ENCODE results near the gene KCTD2. TPM values are rescaled to one million over a fixed set of nuclear protein-coding genes. Genes with fewer than 3 reads are reported as not detected.

The KCTD2 gene
- 10 to 100 TPM; 29.4 to 51.1 (median 41.8) TPM for total RNA-seq

GRCh38 chr17:75046407-75047289 is at the start of gene KCTD2, which contains the start of gene ATP5PD:
KCTD2 (plus strand) TSS chr17:75047225; CDS start chr17:75047251, 26 bp downstream.
ATP5PD (minus strand) TSS chr17:75046969; CDS start chr17:75042650, 4,319 bp downstream.
- peak; percentile 95 to 97 for DNase-seq
- peak; percentile 99 for ATAC-seq
- in situ Hi-C loops (cut with MboI; ENCODE audit: low sequenced_read_pairs in 4 of 4) (no loop called here), intact Hi-C loops (cut with DNase I; ENCODE audit: low total_unique reads) (loop anchor here (1.0 kb wide), 1 partner anchor 11 kb away; no protein-coding TSS in a partner anchor)
- Histone ChIP-seq H3K27ac (peak within 1 kb of the TSS; percentile 98 to 100 (median 98)), H3K4me1 (peaks cover 26 to 28% of the 10 kb centered on the region in 2 donors), H3K27me3 (no peaks in the 10 kb centered on the region), H3K36me3 (peaks cover 0 to 16% of the 10 kb centered on the region in 2 donors), H3K9me3 (no peaks in the 10 kb centered on the region), H3K4me3 (peak within 1 kb of the TSS; percentile 84 to 100 (median 96))
- TF ChIP-seq CTCF (IDR thresholded peaks at IDR 0.05 in 4 of 5, conservative IDR thresholded peaks at IDR 0.05 in 1 of 5), result no peak
- TF ChIP-seq POLR2A (IDR thresholded peaks at IDR 0.05), result peak; percentile 96 to 98

GRCh38 chr17:74998783-74999182 is 48.2 kb upstream of the KCTD2 start:
- intact Hi-C loops (cut with DNase I; ENCODE audit: low total_unique reads) (no loop called here), in situ Hi-C loops (cut with MboI; ENCODE audit: low sequenced_read_pairs in 4 of 4) (no loop called here)
- H3K27me3 ChIP-seq, result no peaks in the 10 kb centered on the region
- no peak overlapping the region for H3K27ac ChIP-seq
- H3K4me3 ChIP-seq, result no peak overlapping the region
- H3K36me3 ChIP-seq, result peaks cover 0 to 4% of the 10 kb centered on the region in 2 donors
- H3K9me3 ChIP-seq, result no peaks in the 10 kb centered on the region
- H3K4me1 ChIP-seq, result no peaks in the 10 kb centered on the region
- TF ChIP-seq POLR2A (IDR thresholded peaks at IDR 0.05), result no peak
- no peak for TF ChIP-seq CTCF (IDR thresholded peaks at IDR 0.05 in 4 of 5, conservative IDR thresholded peaks at IDR 0.05 in 1 of 5)
- ATAC-seq (no peak), DNase-seq (no peak)

- no peak for ATAC-seq
- Histone ChIP-seq H3K27ac (no peak overlapping the region), H3K9me3 (no peaks in the 10 kb centered on the region), H3K4me3 (no peak overlapping the region), H3K36me3 (peaks cover 0 to 4% of the 10 kb centered on the region in 2 donors), H3K27me3 (no peaks in the 10 kb centered on the region), H3K4me1 (no peaks in the 10 kb centered on the region)
- in situ Hi-C loops (cut with MboI; ENCODE audit: low sequenced_read_pairs in 4 of 4), result no loop called here
- TF ChIP-seq POLR2A (IDR thresholded peaks at IDR 0.05) (no peak), CTCF (IDR thresholded peaks at IDR 0.05 in 4 of 5, conservative IDR thresholded peaks at IDR 0.05 in 1 of 5) (no peak)
- intact Hi-C loops (cut with DNase I; ENCODE audit: low total_unique reads), result no loop called here
- no peak for DNase-seq
Measured at GRCh38 chr17:74999523-74999922, 47.5 kb upstream of the KCTD2 start.

GRCh38 chr17:75001915-75002843 is 44.8 kb upstream of the KCTD2 start:
- DNase-seq (no peak), ATAC-seq (no peak)
- peaks cover 0 to 4% of the 10 kb centered on the region in 2 donors for H3K36me3 ChIP-seq
- intact Hi-C loops (cut with DNase I; ENCODE audit: low total_unique reads) (no loop called here), in situ Hi-C loops (cut with MboI; ENCODE audit: low sequenced_read_pairs in 4 of 4) (no loop called here)
- no peaks in the 10 kb centered on the region for H3K9me3 ChIP-seq
- no peaks in the 10 kb centered on the region for H3K27me3 ChIP-seq
- H3K4me1 ChIP-seq, result no peaks in the 10 kb centered on the region
- TF ChIP-seq CTCF (IDR thresholded peaks at IDR 0.05 in 4 of 5, conservative IDR thresholded peaks at IDR 0.05 in 1 of 5) (no peak), POLR2A (IDR thresholded peaks at IDR 0.05) (no peak)
- H3K27ac ChIP-seq, result no peak overlapping the region
- H3K4me3 ChIP-seq, result no peak overlapping the region
